Spinal cord (tissue), 10 donors: Measurements from ENCODE around the gene MON2. TPM values are rescaled to one million over a fixed set of nuclear protein-coding genes. Genes with fewer than 3 reads are reported as not detected.
"Not testable (repeated sequence)": the region's sequence is repeated elsewhere in the genome, so short reads cannot be mapped to it uniquely, and the experiment has no call there.

Experiments
- DNase-seq, 6 donors: peaks; one replicate each; pipeline versions ENCODE4 v3.0.0 to v3.0.0-alpha.2; 2013 to 2015; ENCODE audit warnings: low spot score in 6 of 6, low read depth in 4 of 6
- H3K27ac ChIP-seq: one replicate; pipeline ENCODE4 v1.5.1; 2013; ENCODE audit warnings: low read depth, low read length, control low read depth
- H3K27me3 ChIP-seq: one replicate; pipeline ENCODE4 v1.6.1; 2013; ENCODE audit warnings: low read length; ENCODE audit not compliant: control insufficient read depth, insufficient read depth
- H3K36me3 ChIP-seq: one replicate; pipeline ENCODE4 v1.6.1; 2013; ENCODE audit warnings: low read length; ENCODE audit not compliant: control insufficient read depth, insufficient read depth
- H3K4me1 ChIP-seq: one replicate; pipeline ENCODE4 v1.6.1; 2013; ENCODE audit warnings: low read length; ENCODE audit not compliant: control insufficient read depth, insufficient read depth
- H3K4me3 ChIP-seq: one replicate; pipeline ENCODE4 v1.5.1; 2013; ENCODE audit warnings: low read depth, low read length, control low read depth
- H3K9me3 ChIP-seq: one replicate; pipeline ENCODE4 v1.6.1; 2013; ENCODE audit warnings: low read length; ENCODE audit not compliant: control insufficient read depth, insufficient read depth
- WGBS: methylation state at CpG from one replicate; pipeline ENCODE4 v1.1.5; 2013; ENCODE audit warnings: missing lambda C conversion rate; ENCODE audit not compliant: insufficient coverage; 5-methylcytosine and 5-hydroxymethylcytosine counted together
- polyA plus RNA-seq, 2 donors: library from polyadenylated mRNA; unstranded; fragments of 120-200 nt; gene quantifications; one replicate each; pipeline ENCODE4 v1.2.1, GENCODE V29; 2013; ENCODE audit not compliant: insufficient read length in 2 of 2
- total RNA-seq, 2 donors: library from RNA; depleted of rRNA in 1 of 2; stranded (reverse); fragments of 120-200 nt in 1 of 2; fragments of >200 nt in 1 of 2; gene quantifications; one replicate each; pipeline versions ENCODE4 v1.2.3 to v1.2.4, GENCODE V29; 2013 to 2014
- donor health status: healthy.

The MON2 gene
- total and polyA plus RNA-seq, 4 donors = 42.9 to 130 (median 45.8) TPM

DNA sequence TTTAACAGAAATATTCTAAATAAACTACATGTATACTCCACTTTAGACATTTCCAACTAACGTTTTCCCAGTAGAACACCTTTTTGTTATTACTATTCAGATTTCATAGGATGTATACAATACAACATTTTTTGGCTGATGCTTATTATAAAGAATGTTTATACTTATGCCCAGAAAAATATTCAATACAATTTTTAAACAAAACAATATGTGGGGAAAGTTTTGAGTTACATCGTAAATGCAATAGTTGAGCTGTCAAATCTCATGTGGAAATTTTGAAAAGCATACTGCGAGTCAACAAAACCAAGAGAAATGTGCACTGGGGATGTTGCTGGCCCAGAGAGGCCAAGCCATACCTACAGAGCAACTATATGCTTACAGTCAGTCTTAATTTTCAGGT, 18.2 kb upstream of the MON2 start:
- Histone ChIP-seq H3K9me3 (no peaks in the 10 kb centered on the region), H3K4me3 (no peak overlapping the region), H3K4me1 (no peaks in the 10 kb centered on the region), H3K27me3 (no peaks in the 10 kb centered on the region), H3K36me3 (no peaks in the 10 kb centered on the region), H3K27ac (no peak overlapping the region)
- WGBS = no CpG with 5 or more reads among the region's 3 CpGs
- DNase-seq = no peak

DNA sequence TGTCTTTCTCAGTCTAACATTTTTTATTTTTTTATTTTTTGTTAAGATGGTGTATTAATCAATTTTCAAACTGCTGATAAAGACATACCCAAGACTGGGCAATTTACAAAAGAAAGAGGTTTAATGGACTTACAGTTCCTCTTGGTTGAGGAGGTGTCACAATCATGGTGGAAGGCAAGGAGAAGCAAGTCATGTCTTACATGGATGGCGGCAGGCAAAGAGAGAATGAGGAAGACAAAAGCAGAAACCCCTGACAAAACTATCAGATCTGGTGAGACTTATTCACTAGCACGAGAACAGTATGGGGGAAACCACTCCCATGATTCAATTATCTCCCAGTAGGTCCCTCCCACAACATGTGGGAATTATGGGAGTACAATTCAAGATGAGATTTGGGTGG, 11.2 kb upstream of the MON2 start:
- not testable (repeated sequence) for H3K27me3 ChIP-seq, H3K4me3 ChIP-seq, H3K36me3 ChIP-seq, DNase-seq, H3K9me3 ChIP-seq, H3K27ac ChIP-seq, H3K4me1 ChIP-seq
- WGBS = no CpG with 5 or more reads among the region's 2 CpGs

DNA sequence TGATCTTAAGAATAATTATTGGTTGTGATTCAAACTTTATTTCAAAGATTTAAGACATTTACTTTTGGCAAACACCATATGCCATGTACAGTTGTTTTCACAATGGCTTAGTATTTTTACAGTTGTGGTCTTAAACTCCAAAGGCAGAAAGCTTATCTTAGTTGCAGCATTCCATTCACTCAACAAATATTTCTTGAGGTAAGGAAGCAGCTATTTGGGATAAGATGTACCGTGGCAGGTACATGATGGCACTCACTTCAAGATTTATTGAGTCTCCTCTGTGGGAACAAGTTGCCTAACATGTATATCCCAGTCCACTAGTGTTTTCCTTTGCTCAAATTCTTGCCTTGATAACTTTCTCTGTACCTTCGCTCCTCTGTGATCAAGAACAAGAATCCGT, 8.0 kb upstream of the MON2 start:
- no peaks in the 10 kb centered on the region for H3K36me3 ChIP-seq
- H3K27me3 ChIP-seq = no peaks in the 10 kb centered on the region
- WGBS = no CpG with 5 or more reads among the region's 3 CpGs
- H3K4me1 ChIP-seq = no peaks in the 10 kb centered on the region
- H3K9me3 ChIP-seq = no peaks in the 10 kb centered on the region
- no peak overlapping the region for H3K27ac ChIP-seq
- no peak for DNase-seq
- no peak overlapping the region for H3K4me3 ChIP-seq

- Histone ChIP-seq H3K27me3 (no peaks in the 10 kb centered on the region), H3K27ac (no peak overlapping the region), H3K36me3 (no peaks in the 10 kb centered on the region), H3K4me1 (no peaks in the 10 kb centered on the region), H3K9me3 (no peaks in the 10 kb centered on the region), H3K4me3 (no peak overlapping the region)
- no peak for DNase-seq
These were observed 6.7 kb upstream of the MON2 start for GRCh38 chr12:62459976-62460375.

GRCh38 chr12:62461171-62461837, 5.3 kb upstream of the MON2 start:
- not testable (repeated sequence) for H3K27me3 ChIP-seq, H3K4me1 ChIP-seq, H3K36me3 ChIP-seq, H3K27ac ChIP-seq, DNase-seq, H3K9me3 ChIP-seq, H3K4me3 ChIP-seq
- WGBS = 95% methylated on average over 30 of the region's 32 CpGs

GRCh38 chr12:62463252-62463651, 3.4 kb upstream of the MON2 start:
- H3K36me3 ChIP-seq, H3K9me3 ChIP-seq, H3K27ac ChIP-seq, H3K4me1 ChIP-seq, DNase-seq, H3K4me3 ChIP-seq, H3K27me3 ChIP-seq: not testable (repeated sequence)
- 96% methylated on average over 3 of the region's 7 CpGs for WGBS

DNA sequence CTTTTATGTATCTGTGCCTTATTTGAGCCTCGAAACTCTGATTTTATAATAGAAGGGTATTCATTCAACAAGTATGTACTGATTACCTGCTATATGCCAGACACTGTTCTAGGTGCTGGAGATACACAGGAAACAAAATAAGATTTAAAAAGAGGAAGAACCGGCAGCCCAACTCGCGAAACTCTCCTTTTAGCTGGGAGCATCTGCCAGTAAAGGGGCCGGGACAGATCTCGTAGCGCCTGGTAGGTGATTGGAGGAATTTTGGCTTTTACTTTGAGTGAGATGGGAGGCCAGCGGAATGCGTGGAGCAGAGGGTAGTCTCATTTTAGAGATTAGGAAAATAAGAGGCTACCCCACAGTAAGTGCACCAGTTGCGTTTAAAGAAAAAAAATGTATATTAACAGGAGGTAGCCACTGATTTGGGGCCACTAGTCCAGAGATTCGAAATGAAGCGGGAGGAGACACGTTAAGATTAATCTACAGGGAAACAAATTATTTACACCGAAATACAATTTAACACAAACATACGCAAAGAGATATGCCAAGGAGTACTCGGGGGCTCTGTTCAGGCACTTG, 520 bp upstream of the MON2 start:
- no peaks in the 10 kb centered on the region for H3K27me3 ChIP-seq
- peak overlapping the region; percentile 91 for H3K4me3 ChIP-seq
- no peaks in the 10 kb centered on the region for H3K36me3 ChIP-seq
- WGBS = under 1% methylated on average over 14 of the region's 16 CpGs
- H3K9me3 ChIP-seq = no peaks in the 10 kb centered on the region
- peaks cover 9% of the 10 kb centered on the region for H3K4me1 ChIP-seq
- DNase-seq = peak; percentile 22 to 82 (median 48)
- H3K27ac ChIP-seq = peak overlapping the region; percentile 96

GRCh38 chr12:62468397-62468796, 1.8 kb downstream of the MON2 start:
- no peak overlapping the region for H3K27ac ChIP-seq
- DNase-seq = no peak
- no CpG with 5 or more reads among the region's 2 CpGs for WGBS
- H3K4me3 ChIP-seq = no peak overlapping the region
- peaks cover 9% of the 10 kb centered on the region for H3K4me1 ChIP-seq
- H3K36me3 ChIP-seq = peaks cover 3% of the 10 kb centered on the region
- H3K9me3 ChIP-seq = no peaks in the 10 kb centered on the region
- no peaks in the 10 kb centered on the region for H3K27me3 ChIP-seq

DNA sequence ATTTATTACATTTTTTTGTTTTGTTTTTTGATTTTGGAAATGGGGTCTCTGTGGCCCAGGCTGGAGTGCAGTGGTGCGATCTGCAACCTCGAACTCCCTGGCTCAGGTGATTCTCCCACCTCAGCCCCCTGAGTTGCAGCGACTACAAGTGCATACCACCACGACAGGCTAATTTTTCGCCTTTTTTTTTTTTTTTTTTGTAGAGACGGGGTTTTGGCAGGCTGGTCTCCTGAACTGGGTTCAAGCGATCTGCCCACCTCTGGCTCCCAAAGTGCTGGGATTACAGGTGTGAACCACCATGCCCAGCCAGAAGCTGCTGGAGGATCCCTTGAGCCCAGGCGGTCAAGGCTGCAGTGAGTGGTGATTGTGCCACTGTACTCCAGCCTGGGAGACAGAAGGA, 2.3 kb downstream of the MON2 start:
- Histone ChIP-seq H3K4me1 (peaks cover 9% of the 10 kb centered on the region), H3K36me3 (peaks cover 6% of the 10 kb centered on the region), H3K4me3 (no peak overlapping the region), H3K27me3 (no peaks in the 10 kb centered on the region), H3K27ac (no peak overlapping the region), H3K9me3 (no peaks in the 10 kb centered on the region)
- 83% methylated on average over 4 of the region's 8 CpGs for WGBS
- DNase-seq = no peak

DNA sequence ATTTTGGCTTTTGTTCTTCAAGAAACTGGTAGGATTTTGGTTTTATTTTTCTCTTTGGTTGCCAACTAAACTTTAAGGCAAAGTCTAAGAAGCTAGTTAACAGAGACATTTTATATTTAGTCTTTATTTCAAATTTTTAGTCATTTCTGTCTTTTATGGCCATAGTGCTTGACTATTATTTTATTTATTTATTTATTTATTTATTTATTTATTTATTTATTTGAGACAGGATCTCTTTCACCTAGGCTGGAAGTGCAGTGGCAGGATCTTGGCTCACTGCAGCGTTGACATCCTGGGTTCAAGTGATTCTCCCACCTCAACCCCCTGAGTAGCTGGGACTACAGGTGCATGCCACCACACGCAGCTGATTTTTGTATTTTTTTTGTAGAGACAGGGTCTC, 3.1 kb downstream of the MON2 start:
- H3K4me1 ChIP-seq = peaks cover 9% of the 10 kb centered on the region
- whole genome bisulfite sequencing = no CpG with 5 or more reads among the region's 2 CpGs
- no peak overlapping the region for H3K4me3 ChIP-seq
- no peak for DNase-seq
- H3K36me3 ChIP-seq = peaks cover 6% of the 10 kb centered on the region
- H3K27ac ChIP-seq = no peak overlapping the region
- H3K9me3 ChIP-seq = no peaks in the 10 kb centered on the region
- no peaks in the 10 kb centered on the region for H3K27me3 ChIP-seq
